ENCODE results near the gene KPNA1. TPM values are rescaled to one million over a fixed set of nuclear protein-coding genes. Genes with fewer than 3 reads are reported as not detected.

KPNA1 gene
- total and polyA plus RNA-seq, 2 experiments from 2014 or later: 19.8 to 30.1 TPM

- H3K4me3 ChIP-seq: no peak overlapping the region
- H3K27ac ChIP-seq (ENCODE audit: low read depth): no peak overlapping the region
- peaks cover 9% of the 10 kb centered on the region; the same call in 2 of the 3 replicates for H3K4me1 Mint-ChIP-seq
- H3F3A ChIP-seq (replicated peaks; ENCODE audit: low read depth): no peaks in the 10 kb centered on the region
- H3K9me3 Mint-ChIP-seq: no peaks in the 10 kb centered on the region
- H3K27ac Mint-ChIP-seq: no peak overlapping the region
- no peaks in the 10 kb centered on the region for H3K9me2 ChIP-seq (ENCODE audit: insufficient read depth)
- H3K36me3 Mint-ChIP-seq (ENCODE audit: low read depth): peaks cover 23% of the 10 kb centered on the region
- peaks cover 5% of the 10 kb centered on the region; the same call in 1 of the 2 replicates for H4K20me1 ChIP-seq (replicated peaks; ENCODE audit: insufficient read depth)
- DNase-seq (ENCODE audit: low spot score): no peak
- peaks cover 9% of the 10 kb centered on the region; the same call in 1 of the 2 replicates for H3K36me3 ChIP-seq (ENCODE audit: insufficient read depth)
- no peaks in the 10 kb centered on the region for H3K27me3 ChIP-seq (ENCODE audit: insufficient read depth)
- H3K4me1 ChIP-seq (ENCODE audit: insufficient read depth): no peaks in the 10 kb centered on the region
- no peak overlapping the region for H2AFZ ChIP-seq
- TF ChIP-seq REST (IDR thresholded peaks at IDR 0.05; ENCODE audit: unreplicated experiment): no peak
- no peak overlapping the region for H3K4me3 Mint-ChIP-seq
- no peak overlapping the region for H3K4me2 ChIP-seq
- H3K27me3 Mint-ChIP-seq (ENCODE audit: insufficient read depth, low read depth, poor library complexity): peaks cover 2% of the 10 kb centered on the region
- no peak for ATAC-seq
- H3K79me2 ChIP-seq (replicated peaks; ENCODE audit: insufficient read depth): no peaks in the 10 kb centered on the region
Measured at GRCh38 chr3:122410639-122411038, 104.1 kb downstream of the KPNA1 start.

- ATAC-seq: no peak
- Histone ChIP-seq H3K36me3 (ENCODE audit: insufficient read depth) (peaks cover 9% of the 10 kb centered on the region), H3K79me2 (replicated peaks; ENCODE audit: insufficient read depth) (no peaks in the 10 kb centered on the region), H3F3A (replicated peaks; ENCODE audit: low read depth) (no peaks in the 10 kb centered on the region), H3K27ac (ENCODE audit: low read depth) (no peak overlapping the region), H3K4me2 (no peak overlapping the region), H3K27me3 (ENCODE audit: insufficient read depth) (no peaks in the 10 kb centered on the region), H3K4me3 (no peak overlapping the region), H3K9me2 (ENCODE audit: insufficient read depth) (no peaks in the 10 kb centered on the region), H2AFZ (no peak overlapping the region), H3K4me1 (ENCODE audit: insufficient read depth) (no peaks in the 10 kb centered on the region), H4K20me1 (replicated peaks; ENCODE audit: insufficient read depth) (peaks cover 5% of the 10 kb centered on the region; the same call in 1 of the 2 replicates)
- H3K27me3 Mint-ChIP-seq (ENCODE audit: insufficient read depth, low read depth, poor library complexity): no peaks in the 10 kb centered on the region
- H3K4me1 Mint-ChIP-seq: peaks cover 6% of the 10 kb centered on the region; the same call in 2 of the 3 replicates
- no peak overlapping the region for H3K27ac Mint-ChIP-seq
- no peak for DNase-seq (ENCODE audit: low spot score)
- TF ChIP-seq CREB1 (CRISPR knock-in tag; IDR thresholded peaks at IDR 0.05; ENCODE audit: low read depth): no peak
- TF ChIP-seq REST (IDR thresholded peaks at IDR 0.05; ENCODE audit: unreplicated experiment): no peak
- no peak for TF ChIP-seq ZNF331 (CRISPR knock-in tag; IDR thresholded peaks at IDR 0.05; ENCODE audit: low read depth)
- TF ChIP-seq ZNF114 (CRISPR knock-in tag; IDR thresholded peaks at IDR 0.05): no peak
- TF ChIP-seq STAT1 (IDR thresholded peaks at IDR 0.05; ENCODE audit: unreplicated experiment): no peak
- TF ChIP-seq JUNB (IDR thresholded peaks at IDR 0.05; ENCODE audit: unreplicated experiment): no peak
- TF ChIP-seq POLR2AphosphoS5 (IDR thresholded peaks at IDR 0.05; ENCODE audit: low read depth): no peak
- TF ChIP-seq NANOG (IDR thresholded peaks at IDR 0.05; ENCODE audit: borderline replicate concordance): no peak
- TF ChIP-seq EZH2phosphoT487 (IDR thresholded peaks at IDR 0.05; ENCODE audit: unreplicated experiment): no peak
- TF ChIP-seq CTCF (conservative IDR thresholded peaks at IDR 0.05; ENCODE audit: low read depth in 2 of 2): no peak
- no peak for TF ChIP-seq EZH2 (IDR thresholded peaks at IDR 0.05; ENCODE audit: low read depth, unreplicated experiment)
- H3K9me3 Mint-ChIP-seq: no peaks in the 10 kb centered on the region
- H3K36me3 Mint-ChIP-seq (ENCODE audit: low read depth): peaks cover 23% of the 10 kb centered on the region
- H3K4me3 Mint-ChIP-seq: no peak overlapping the region
Measured at GRCh38 chr3:122410111-122410510, 104.6 kb downstream of the KPNA1 start.

All from GM23338 (cell line).